ENCODE data around the gene RAB22A. TPM values are rescaled to one million over a fixed set of nuclear protein-coding genes. Genes with fewer than 3 reads are reported as not detected.

The RAB22A gene
- total RNA-seq, 1 donor from 2014 or later = 21.3 TPM

GRCh38 chr20:58384821-58385220 lies 75.3 kb downstream of the RAB22A start:
- no peak for DNase-seq (ENCODE audit: extremely low spot score, unreplicated experiment)
- Mint-ChIP-seq H3K9me3 (ENCODE audit: unreplicated experiment) (peaks cover 9% of the 10 kb centered on the region), H3K4me3 (ENCODE audit: unreplicated experiment) (no peak overlapping the region), H3K27ac (ENCODE audit: unreplicated experiment) (no peak overlapping the region), H3K36me3 (ENCODE audit: unreplicated experiment) (no peaks in the 10 kb centered on the region), H3K4me1 (ENCODE audit: unreplicated experiment) (peaks cover 3% of the 10 kb centered on the region), H3K27me3 (ENCODE audit: unreplicated experiment) (no peaks in the 10 kb centered on the region)
- TF ChIP-seq, protein P1, sequence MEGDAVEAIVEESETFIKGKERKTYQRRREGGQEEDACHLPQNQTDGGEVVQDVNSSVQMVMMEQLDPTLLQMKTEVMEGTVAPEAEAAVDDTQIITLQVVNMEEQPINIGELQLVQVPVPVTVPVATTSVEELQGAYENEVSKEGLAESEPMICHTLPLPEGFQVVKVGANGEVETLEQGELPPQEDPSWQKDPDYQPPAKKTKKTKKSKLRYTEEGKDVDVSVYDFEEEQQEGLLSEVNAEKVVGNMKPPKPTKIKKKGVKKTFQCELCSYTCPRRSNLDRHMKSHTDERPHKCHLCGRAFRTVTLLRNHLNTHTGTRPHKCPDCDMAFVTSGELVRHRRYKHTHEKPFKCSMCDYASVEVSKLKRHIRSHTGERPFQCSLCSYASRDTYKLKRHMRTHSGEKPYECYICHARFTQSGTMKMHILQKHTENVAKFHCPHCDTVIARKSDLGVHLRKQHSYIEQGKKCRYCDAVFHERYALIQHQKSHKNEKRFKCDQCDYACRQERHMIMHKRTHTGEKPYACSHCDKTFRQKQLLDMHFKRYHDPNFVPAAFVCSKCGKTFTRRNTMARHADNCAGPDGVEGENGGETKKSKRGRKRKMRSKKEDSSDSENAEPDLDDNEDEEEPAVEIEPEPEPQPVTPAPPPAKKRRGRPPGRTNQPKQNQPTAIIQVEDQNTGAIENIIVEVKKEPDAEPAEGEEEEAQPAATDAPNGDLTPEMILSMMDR (IDR thresholded peaks at IDR 0.05) = no peak

DNA sequence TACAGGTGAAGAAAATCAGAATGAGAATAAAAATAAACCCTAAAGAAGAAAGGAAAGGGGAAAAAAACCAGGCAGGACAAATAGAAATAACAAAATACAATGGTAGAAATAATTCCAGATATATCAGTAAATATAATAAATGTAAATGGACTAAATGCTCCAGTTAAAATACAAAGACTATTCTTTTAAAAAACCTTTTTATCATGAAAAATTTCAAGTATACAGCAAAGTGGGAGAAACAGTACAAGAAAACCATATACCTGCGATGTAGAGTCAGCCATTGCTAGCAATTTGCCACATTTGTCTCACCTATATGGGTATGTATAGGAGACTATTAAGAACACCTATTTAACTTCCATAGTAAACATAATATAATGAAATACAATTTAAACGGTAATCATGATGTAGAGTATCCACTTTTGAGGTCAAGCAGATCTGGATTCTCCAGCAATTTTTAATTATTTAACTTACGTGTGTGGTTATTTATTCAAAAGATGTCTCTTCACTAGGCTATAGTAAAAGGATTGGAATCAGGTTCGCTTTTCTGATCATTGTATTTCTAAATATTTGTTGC lies 78.6 kb downstream of the RAB22A start:
- TF ChIP-seq, protein P1 (IDR thresholded peaks at IDR 0.05) = no peak
- peak overlapping the region; percentile 32 for H3K4me3 Mint-ChIP-seq (ENCODE audit: unreplicated experiment)

GRCh38 chr20:58388882-58389323 lies 79.4 kb downstream of the RAB22A start, which contains the start of gene VAPB:
TSS of gene VAPB (plus strand) at chr20:58389229. CDS start at chr20:58389460, 231 bp downstream.
- Mint-ChIP-seq H3K36me3 (ENCODE audit: unreplicated experiment) (peaks cover 3% of the 10 kb centered on the region), H3K27me3 (ENCODE audit: unreplicated experiment) (no peaks in the 10 kb centered on the region), H3K4me1 (ENCODE audit: unreplicated experiment) (peaks cover 33% of the 10 kb centered on the region), H3K27ac (ENCODE audit: unreplicated experiment) (peak within 1 kb of the TSS; percentile 94), H3K9me3 (ENCODE audit: unreplicated experiment) (peaks cover 4% of the 10 kb centered on the region), H3K4me3 (ENCODE audit: unreplicated experiment) (peak within 1 kb of the TSS; percentile 88)
- TF ChIP-seq, protein P1 (IDR thresholded peaks at IDR 0.05) = no peak
- peak; percentile 99 for DNase-seq (ENCODE audit: extremely low spot score, unreplicated experiment)

More for the DNA sequence above, 78.6 kb downstream of the RAB22A start:
- Mint-ChIP-seq H3K36me3 (ENCODE audit: unreplicated experiment) (peaks cover 3% of the 10 kb centered on the region), H3K9me3 (ENCODE audit: unreplicated experiment) (peaks cover 4% of the 10 kb centered on the region), H3K4me1 (ENCODE audit: unreplicated experiment) (peaks cover 28% of the 10 kb centered on the region), H3K27me3 (ENCODE audit: unreplicated experiment) (no peaks in the 10 kb centered on the region), H3K27ac (ENCODE audit: unreplicated experiment) (no peak overlapping the region)
- DNase-seq (ENCODE audit: extremely low spot score, unreplicated experiment) = no peak

- TF ChIP-seq, protein P1 (IDR thresholded peaks at IDR 0.05) = no peak
- DNase-seq (ENCODE audit: extremely low spot score, unreplicated experiment) = no peak
- Mint-ChIP-seq H3K4me1 (ENCODE audit: unreplicated experiment) (peaks cover 37% of the 10 kb centered on the region), H3K27me3 (ENCODE audit: unreplicated experiment) (no peaks in the 10 kb centered on the region), H3K27ac (ENCODE audit: unreplicated experiment) (peak overlapping the region; percentile 94), H3K4me3 (ENCODE audit: unreplicated experiment) (peak overlapping the region; percentile 88), H3K36me3 (ENCODE audit: unreplicated experiment) (peaks cover 3% of the 10 kb centered on the region), H3K9me3 (ENCODE audit: unreplicated experiment) (peaks cover 4% of the 10 kb centered on the region)
Measured at GRCh38 chr20:58389324-58389967, 79.9 kb downstream of the RAB22A start.

- Mint-ChIP-seq H3K36me3 (ENCODE audit: unreplicated experiment) (peaks cover 3% of the 10 kb centered on the region), H3K27me3 (ENCODE audit: unreplicated experiment) (no peaks in the 10 kb centered on the region), H3K4me3 (ENCODE audit: unreplicated experiment) (peak overlapping the region; percentile 88), H3K4me1 (ENCODE audit: unreplicated experiment) (peaks cover 41% of the 10 kb centered on the region), H3K27ac (ENCODE audit: unreplicated experiment) (peak overlapping the region; percentile 93), H3K9me3 (ENCODE audit: unreplicated experiment) (peaks cover 4% of the 10 kb centered on the region)
- TF ChIP-seq, protein P1 (IDR thresholded peaks at IDR 0.05) = no peak
- no peak for DNase-seq (ENCODE audit: extremely low spot score, unreplicated experiment)
Measured at GRCh38 chr20:58389968-58390658, 80.6 kb downstream of the RAB22A start.
